ENCODE data around the gene FBXW12. TPM values are rescaled to one million over a fixed set of nuclear protein-coding genes. Genes with fewer than 3 reads are reported as not detected.

FBXW12 gene
- total and polyA plus RNA-seq, 2 donors (not counting 3 experiments of a cell fraction or from before 2014, with no cell fraction given), result not detected

DNA sequence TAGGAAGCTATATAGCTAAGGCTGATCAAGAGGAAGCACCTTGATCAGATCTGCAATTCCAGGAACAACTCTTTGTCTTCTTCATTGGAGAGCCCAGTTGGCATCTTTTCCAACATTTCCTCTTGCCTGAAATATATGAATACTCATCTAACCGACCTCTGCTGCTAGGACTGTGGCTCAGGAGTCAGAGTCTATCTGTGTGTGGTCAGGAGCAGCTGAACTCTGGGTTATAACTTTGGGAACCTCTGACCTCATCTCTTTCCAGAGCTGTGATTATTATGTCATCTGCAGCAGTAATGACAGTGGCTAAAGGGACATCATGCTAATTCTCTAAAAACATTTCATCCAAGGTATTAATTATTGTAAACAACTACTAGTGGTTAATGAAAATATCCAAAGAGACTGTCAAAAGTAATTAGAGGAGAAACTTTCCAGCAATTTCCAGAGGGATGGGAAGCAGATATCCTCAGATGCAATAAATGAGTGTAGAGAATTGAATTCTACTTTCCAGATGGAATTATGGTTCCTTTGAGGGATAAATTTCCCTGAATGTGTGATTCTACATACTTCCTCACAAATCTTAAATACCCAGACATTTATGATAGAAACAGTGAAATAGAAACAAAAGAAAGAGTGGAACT is 27.0 kb upstream of the FBXW12 start:
- TF ChIP-seq EZH2 (IDR thresholded peaks at IDR 0.05; ENCODE audit: borderline replicate concordance, low read depth, low read length, severe bottlenecking), result no peak
- TF ChIP-seq GATA2 (IDR thresholded peaks at IDR 0.05; ENCODE audit: insufficient read depth, insufficient read length, low read depth, low read length), result no peak
- TF ChIP-seq POLR2AphosphoS5 (IDR thresholded peaks at IDR 0.05; ENCODE audit: insufficient read depth, low read depth, low read length), result no peak
- TF ChIP-seq JUN (IDR thresholded peaks at IDR 0.05; ENCODE audit: borderline replicate concordance, insufficient read depth, insufficient read length, low read depth), result no peak
- no peak for TF ChIP-seq MYC (IDR thresholded peaks at IDR 0.05; ENCODE audit: low read depth, low read length)
- TF ChIP-seq POLR2A (IDR thresholded peaks at IDR 0.05; ENCODE audit: low read depth, low read length), result no peak
- TF ChIP-seq FOS (IDR thresholded peaks at IDR 0.05; ENCODE audit: borderline replicate concordance, insufficient read depth, low read length), result no peak
- TF ChIP-seq, protein P1, sequence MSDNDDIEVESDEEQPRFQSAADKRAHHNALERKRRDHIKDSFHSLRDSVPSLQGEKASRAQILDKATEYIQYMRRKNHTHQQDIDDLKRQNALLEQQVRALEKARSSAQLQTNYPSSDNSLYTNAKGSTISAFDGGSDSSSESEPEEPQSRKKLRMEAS (IDR thresholded peaks at IDR 0.05; ENCODE audit: insufficient read depth, insufficient read length), result no peak
- TF ChIP-seq, protein P2, sequence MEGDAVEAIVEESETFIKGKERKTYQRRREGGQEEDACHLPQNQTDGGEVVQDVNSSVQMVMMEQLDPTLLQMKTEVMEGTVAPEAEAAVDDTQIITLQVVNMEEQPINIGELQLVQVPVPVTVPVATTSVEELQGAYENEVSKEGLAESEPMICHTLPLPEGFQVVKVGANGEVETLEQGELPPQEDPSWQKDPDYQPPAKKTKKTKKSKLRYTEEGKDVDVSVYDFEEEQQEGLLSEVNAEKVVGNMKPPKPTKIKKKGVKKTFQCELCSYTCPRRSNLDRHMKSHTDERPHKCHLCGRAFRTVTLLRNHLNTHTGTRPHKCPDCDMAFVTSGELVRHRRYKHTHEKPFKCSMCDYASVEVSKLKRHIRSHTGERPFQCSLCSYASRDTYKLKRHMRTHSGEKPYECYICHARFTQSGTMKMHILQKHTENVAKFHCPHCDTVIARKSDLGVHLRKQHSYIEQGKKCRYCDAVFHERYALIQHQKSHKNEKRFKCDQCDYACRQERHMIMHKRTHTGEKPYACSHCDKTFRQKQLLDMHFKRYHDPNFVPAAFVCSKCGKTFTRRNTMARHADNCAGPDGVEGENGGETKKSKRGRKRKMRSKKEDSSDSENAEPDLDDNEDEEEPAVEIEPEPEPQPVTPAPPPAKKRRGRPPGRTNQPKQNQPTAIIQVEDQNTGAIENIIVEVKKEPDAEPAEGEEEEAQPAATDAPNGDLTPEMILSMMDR (IDR thresholded peaks at IDR 0.05; ENCODE audit: extremely low read depth in 1 of 2, insufficient read depth in 1 of 2, low read depth in 1 of 2, low read length in 2 of 2), result no peak
- ChIA-PET CTCF (no interaction called here), POLR2A (no interaction called here)
- H3K9me3 ChIP-seq (replicated peaks; ENCODE audit: control insufficient read depth, insufficient read depth, low read length), result no peaks in the 10 kb centered on the region
- H2AFZ ChIP-seq (ENCODE audit: low read depth, low read length), result no peak overlapping the region
- H4K20me1 ChIP-seq (replicated peaks; ENCODE audit: control insufficient read depth, extremely low read depth, insufficient read depth, low read length), result no peaks in the 10 kb centered on the region
- no peaks in the 10 kb centered on the region for H3K4me1 ChIP-seq (ENCODE audit: control insufficient read depth, extremely low read depth, insufficient read depth, low read length)
- no peaks in the 10 kb centered on the region for H3K9me1 ChIP-seq (replicated peaks; ENCODE audit: control insufficient read depth, extremely low read depth, insufficient read depth, low read length)
- no peak overlapping the region for H3K27ac ChIP-seq (ENCODE audit: insufficient read depth, low read depth, low read length)
- FAIRE-seq, result peak; percentile 52
- peaks cover 17 to 32% of the 10 kb centered on the region in 2 experiments for H3K27me3 ChIP-seq (ENCODE audit: control insufficient read depth in 2 of 2, insufficient read depth in 2 of 2, low read length in 2 of 2)
- intact Hi-C loops (cut with micrococcal nuclease), result no loop called here
- H3K9ac ChIP-seq (replicated peaks; ENCODE audit: extremely low read depth, insufficient read depth, low read length), result no peak overlapping the region
- no peak overlapping the region for H3K4me2 ChIP-seq (ENCODE audit: insufficient read depth, low read length)
- no TSS peak for BruUV-seq (replicated peaks)
- no peaks in the 10 kb centered on the region for H3K79me2 ChIP-seq (ENCODE audit: control insufficient read depth, insufficient read depth, low read length)
- no peaks in the 10 kb centered on the region for H3K36me3 ChIP-seq (ENCODE audit: control insufficient read depth in 2 of 2, extremely low read depth in 1 of 2, insufficient read depth in 2 of 2, low read length in 2 of 2)
- dilution Hi-C loops (cut with MboI; ENCODE audit: extremely low pct_ligation_motif_present, low sequenced_read_pairs), result no loop called here
- no peak overlapping the region for H3K4me3 ChIP-seq (replicated peaks in 1 of 3; ENCODE audit: insufficient read depth in 1 of 3, low read depth in 1 of 3, low read length in 3 of 3)
- DNase-seq (ENCODE audit: low read depth, low spot score), result no peak
